HG02798 (cell line): ENCODE data around the gene INSRR.
A peak's percentile ranks its signal among the peaks of the same experiment; 100 is the strongest.

Experiments
- ATAC-seq: cut with Tn5 transposase; IDR thresholded peaks from one replicate; pipeline ENCODE4 v1.9.1; 2021; ENCODE audit warnings: mild to moderate bottlenecking; ENCODE audit not compliant: unreplicated experiment, poor library complexity

INSRR gene

DNA sequence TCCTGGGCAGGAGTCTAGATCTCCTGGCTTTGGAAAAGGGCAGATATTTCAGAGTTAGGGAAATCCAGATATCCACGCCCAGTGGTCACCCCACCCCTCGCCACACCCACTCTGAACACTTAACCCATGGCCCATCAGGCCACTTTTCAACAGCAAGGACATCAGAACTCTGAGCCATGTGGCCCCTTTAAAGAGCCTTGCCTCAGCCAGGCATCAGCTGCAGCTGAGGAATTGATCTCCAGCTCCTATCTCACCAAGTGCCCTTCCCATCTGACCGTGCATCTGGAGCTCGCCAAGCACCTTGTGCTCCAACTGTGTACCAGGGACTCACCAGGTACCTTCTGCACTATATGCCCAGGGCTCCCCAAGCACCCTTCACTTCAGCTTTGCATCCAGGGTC is 22.0 kb downstream of the INSRR start:
- no peak for ATAC-seq

GRCh38 chr1:156836041-156836654 is 22.8 kb downstream of the INSRR start:
- ATAC-seq = peak; percentile 67

DNA sequence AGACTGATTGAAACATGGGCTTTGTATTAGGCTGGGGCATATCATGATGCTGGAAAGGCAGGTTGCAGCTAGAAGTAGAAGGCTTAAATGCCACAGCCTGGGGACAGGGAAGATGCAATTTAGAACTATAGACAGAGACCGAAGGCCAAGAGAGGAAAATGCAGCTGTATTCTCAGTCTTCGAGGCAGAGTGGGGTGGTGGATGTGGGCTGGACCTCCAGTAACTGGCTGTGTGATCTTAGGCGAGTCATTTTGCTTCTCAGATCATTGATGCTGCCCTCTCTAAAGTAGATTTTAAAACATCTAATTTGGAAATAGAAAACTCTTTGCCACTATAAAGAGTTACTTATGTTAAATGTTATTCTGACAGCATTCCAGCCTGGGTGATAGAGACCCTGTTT is 24.6 kb downstream of the INSRR start:
- ATAC-seq = no peak

DNA sequence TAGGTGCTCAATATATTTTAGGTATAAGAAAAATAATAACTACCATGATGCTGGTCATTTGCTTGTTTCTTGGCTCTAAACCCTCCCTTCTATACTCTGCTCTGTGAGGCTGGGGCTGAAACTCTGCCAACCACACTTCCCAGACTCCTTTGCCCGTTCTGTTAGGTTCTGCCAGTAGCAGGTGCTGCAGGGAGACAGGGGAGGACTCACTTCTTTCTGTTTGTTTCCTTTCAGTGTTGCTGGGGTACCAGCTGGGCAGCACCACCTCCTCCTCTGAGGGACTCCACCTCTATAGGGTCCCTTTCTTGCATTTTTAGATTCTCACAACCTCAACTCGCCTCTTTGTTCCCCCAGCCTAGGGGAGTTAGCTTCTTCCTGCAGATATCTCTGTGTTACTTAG is 25.3 kb downstream of the INSRR start:
- ATAC-seq = no peak

DNA sequence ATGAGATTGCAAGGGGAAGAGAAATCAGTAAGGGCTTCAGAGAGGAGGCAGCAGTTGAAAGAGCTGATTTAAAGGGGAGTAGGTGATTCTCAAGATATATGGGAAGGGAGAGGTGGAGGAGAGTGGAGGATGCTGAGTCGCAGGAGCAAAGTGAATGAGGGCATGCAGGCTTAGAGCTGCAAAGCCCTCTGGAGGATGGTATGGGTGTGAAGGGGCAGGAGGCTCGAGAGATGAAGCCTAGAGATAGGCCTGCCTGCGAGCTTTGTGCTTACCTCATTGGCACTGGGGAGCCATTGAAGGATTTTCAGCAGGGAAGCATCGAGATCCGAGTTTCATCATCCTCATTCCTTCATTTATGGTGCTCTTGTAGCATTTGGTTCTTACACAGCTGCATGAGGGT is 26.5 kb downstream of the INSRR start:
- ATAC-seq = no peak

GRCh38 chr1:156828400-156829124 is 30.4 kb downstream of the INSRR start:
- no peak for ATAC-seq

DNA sequence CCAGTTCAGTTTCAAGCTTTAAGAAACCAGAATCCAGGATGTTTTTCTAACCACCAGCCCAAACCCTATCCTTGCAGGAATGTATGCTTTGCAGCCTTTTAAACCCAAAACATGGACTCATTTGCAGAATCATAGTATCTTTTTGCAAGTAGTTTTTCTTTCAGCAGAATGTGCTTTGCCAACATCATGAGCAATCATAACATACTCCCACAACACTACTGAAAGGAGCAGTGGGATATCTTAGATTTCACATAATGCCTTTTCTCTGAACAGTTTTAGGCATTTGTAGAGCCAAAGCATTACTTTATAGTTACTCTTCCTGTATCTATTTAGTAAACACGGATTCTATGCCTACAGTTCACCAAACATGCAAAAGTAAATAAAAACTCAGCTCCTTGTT is 32.3 kb downstream of the INSRR start:
- ATAC-seq = no peak

GRCh38 chr1:156823210-156823790 is 35.6 kb downstream of the INSRR start:
- no peak for ATAC-seq

- no peak for ATAC-seq
Measured at GRCh38 chr1:156822680-156823079, 36.2 kb downstream of the INSRR start.

DNA sequence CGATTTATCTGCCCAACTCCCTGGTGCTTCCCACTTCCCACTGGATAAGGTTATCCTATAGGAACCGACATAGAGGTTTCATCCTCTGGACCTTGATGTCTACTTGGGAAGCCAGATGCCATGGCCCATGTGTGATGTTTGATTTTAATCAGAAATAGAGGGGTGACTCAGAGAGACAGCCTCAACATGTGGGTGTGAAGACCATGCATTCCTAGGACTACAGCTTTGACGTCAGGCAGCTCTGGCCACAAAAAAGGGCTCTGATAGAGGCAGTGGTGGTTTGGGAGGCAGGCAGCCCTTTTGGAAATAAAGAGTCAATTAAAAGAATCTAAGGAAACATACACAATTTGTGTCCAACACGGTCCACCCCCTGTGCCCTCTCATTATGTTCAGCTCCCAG is 37.1 kb downstream of the INSRR start:
- ATAC-seq = no peak

DNA sequence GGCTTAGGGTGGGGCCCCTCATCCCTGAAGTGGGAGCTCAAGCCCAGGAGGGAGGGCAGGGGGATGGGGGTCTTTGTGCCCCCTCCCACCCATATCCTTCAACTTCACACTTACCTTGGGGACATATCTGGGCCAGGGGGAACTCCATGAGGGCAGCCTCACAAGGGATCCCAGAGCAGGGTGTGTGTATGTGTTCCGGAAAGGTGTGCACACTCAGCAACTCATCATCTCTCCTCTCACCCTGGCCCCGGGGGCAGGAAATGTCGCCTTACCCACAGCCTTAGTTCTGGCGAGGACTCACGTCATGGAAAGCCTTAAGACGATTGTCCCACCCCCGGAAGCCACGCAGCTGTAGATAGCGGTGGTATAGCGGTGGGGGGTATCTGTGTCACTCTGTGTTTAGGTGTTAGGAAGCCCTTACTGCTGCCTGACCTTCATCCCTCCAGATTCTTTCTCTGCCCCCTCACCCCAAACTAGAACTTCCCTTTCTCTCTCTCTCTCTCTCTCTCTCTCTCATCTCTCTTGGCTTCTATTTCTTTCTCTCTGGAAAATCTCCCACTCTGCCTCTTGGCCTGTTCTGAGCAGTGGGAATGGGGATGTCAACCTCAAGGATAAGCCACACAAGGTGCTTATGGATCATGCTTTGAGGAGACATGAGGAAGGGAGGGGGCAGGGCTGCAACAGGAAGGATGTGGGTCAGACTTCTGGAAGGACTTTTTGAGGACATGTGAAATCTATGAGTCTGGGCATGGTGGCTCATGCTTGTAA is 42.2 kb downstream of the INSRR start, which contains the start of gene SH2D2A:
Gene SH2D2A (minus strand): TSS at position 288 of the 768 bp plus-strand sequence. CDS start 140 bp downstream, at position 148.
- peak; percentile 68 for ATAC-seq

- no peak for ATAC-seq
Measured at GRCh38 chr1:156815961-156816422, 42.9 kb downstream of the INSRR start.

DNA sequence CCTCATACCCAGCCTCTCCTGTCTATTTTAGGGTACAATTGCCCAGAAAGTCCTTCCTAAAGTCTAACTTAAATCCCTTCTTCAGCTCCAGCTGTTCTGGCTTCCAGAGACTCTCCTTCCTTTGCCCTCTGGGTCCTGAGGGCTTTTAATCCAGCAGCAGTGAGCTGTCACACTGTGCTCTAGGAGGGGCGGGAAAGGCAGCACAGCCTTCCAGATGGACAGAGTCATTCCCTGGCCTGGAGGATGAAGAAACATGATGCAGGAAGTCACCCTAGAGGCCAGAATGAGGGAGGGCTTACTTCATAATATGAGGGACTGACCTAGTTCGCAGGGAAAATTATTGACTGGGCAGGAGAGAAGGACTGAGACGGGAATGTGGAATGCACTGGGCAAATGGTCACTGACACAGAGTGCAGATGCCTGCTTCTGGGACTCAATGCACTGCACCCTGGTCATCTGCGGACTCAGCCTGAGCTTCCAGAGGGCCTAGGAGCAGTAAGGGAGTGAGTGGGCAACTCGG is 43.5 kb downstream of the INSRR start:
- ATAC-seq = no peak

DNA sequence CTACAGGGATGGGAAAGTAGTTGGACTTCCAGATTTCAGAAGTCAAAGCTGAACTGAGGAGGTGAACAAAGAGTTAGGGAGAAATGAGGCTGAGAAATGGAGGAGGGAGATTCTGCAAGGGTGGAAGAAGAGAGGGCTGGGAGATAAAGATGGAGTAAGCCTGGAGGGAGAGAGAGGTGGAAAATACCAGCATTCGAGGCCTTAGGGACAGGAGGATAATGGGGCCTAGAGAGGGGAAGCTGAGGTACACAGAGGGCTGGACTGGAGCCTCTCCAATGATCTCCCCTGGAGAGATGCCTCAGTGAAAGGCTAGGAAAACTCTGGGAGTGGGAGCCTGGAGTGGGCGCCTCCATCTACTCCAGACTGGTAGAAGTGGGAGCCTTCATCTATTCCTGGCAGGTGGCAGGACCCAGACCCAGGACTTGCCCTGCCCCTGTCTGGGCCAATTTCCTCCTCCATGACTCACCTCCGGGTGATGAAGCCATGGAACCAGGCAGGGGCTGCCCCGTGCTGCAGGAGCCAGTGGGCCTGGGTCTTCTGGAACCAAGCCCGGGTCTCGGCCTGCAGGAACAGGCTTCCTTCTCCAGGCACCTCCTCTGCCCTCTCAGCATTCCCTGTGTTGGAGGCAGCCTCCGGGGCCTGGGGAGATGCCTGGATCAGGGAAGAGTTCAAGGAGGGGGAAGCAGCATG is 44.2 kb downstream of the INSRR start:
- ATAC-seq = no peak

- ATAC-seq = peak; percentile 58
Measured at GRCh38 chr1:156813750-156814570, 45.0 kb downstream of the INSRR start.

DNA sequence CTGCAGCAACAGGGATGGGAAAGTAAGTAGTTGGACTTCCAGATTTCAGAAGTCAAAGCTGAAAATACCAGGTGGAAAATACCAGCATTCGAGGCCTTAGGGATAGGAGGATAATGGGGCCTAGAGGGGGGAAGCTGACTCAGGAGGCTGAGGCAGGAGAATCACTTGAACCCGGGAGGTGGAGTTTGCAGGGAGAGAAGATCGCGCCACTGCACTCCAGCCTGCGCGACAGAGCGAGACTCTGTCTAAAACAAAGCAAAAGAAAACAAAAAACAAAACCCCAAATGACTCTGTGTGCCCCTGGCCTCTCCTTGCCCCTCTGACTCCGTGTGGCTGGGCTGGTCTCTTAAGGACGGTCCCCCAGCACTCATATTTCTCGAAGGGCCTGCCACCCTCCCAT is 45.6 kb downstream of the INSRR start:
- ATAC-seq = no peak

GRCh38 chr1:156812293-156812990 is 46.5 kb downstream of the INSRR start:
- no peak for ATAC-seq

GRCh38 chr1:156811168-156811567 is 47.7 kb downstream of the INSRR start:
- ATAC-seq = no peak
